Measurements from ENCODE around the gene ALG3. TPM values are rescaled to one million over a fixed set of nuclear protein-coding genes. Genes with fewer than 3 reads are reported as not detected.

ALG3 gene
- total RNA-seq, 1 experiment from 2014 or later = 72.7 TPM

DNA sequence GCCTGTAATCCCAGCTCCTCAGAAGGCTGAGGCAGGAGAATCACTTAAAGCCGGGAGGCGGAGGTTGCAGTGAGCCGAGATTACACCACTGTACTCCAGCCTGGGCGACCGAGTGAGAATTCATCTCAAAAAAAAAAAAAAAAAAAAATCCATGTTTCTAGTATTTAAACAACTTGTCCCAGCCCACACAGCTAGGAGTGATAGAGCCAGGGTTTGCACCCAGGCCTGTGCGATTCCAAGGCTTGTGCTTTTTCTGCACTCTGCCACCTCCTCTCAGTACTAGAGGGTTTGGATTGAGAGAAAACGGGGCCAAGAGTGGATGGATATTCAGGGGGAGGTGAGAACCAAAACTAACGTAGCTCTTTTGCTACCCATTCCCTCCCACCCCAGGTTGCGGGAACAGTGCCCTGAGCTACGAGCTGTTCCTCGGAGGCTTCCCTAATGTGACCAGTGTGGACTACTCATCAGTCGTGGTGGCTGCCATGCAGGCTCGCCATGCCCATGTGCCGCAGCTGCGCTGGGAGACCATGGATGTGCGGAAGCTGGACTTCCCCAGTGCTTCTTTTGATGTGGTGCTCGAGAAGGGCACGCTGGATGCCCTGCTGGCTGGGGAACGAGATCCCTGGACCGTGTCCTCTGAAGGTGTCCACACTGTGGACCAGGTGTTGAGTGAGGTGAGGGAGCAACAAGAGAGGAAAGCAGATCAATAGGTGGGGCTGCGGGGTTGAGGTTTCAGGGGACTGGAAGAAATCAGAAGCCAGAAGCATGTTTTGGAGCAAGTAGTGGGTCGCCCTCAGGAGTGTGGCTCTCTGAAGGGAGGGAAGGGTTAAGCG, 8.5 kb upstream of the ALG3 start:
- Histone ChIP-seq H3K4me1 (ENCODE audit: control insufficient read depth, insufficient read depth, low read length) (0 out of 2 replicates have a peak, but pooled peaks cover 4% of the 10 kb centered on the region), H3K9me3 (ENCODE audit: control insufficient read depth, insufficient read depth, low read depth, low read length) (no peaks in the 10 kb centered on the region), H3K4me3 (ENCODE audit: low read depth in 2 of 2, low read length in 2 of 2) (no peak overlapping the region), H3K36me3 (ENCODE audit: control insufficient read depth, insufficient read depth, low read length) (no peaks in the 10 kb centered on the region), H3K27me3 (ENCODE audit: control insufficient read depth, insufficient read depth, low read length) (no peaks in the 10 kb centered on the region; the same call in 1 of the 2 replicates), H3K27ac (ENCODE audit: low read length) (no peak overlapping the region)
- intact Hi-C loops (cut with micrococcal nuclease; ENCODE audit: unreplicated experiment) = no loop called here
- TF ChIP-seq, protein P1, sequence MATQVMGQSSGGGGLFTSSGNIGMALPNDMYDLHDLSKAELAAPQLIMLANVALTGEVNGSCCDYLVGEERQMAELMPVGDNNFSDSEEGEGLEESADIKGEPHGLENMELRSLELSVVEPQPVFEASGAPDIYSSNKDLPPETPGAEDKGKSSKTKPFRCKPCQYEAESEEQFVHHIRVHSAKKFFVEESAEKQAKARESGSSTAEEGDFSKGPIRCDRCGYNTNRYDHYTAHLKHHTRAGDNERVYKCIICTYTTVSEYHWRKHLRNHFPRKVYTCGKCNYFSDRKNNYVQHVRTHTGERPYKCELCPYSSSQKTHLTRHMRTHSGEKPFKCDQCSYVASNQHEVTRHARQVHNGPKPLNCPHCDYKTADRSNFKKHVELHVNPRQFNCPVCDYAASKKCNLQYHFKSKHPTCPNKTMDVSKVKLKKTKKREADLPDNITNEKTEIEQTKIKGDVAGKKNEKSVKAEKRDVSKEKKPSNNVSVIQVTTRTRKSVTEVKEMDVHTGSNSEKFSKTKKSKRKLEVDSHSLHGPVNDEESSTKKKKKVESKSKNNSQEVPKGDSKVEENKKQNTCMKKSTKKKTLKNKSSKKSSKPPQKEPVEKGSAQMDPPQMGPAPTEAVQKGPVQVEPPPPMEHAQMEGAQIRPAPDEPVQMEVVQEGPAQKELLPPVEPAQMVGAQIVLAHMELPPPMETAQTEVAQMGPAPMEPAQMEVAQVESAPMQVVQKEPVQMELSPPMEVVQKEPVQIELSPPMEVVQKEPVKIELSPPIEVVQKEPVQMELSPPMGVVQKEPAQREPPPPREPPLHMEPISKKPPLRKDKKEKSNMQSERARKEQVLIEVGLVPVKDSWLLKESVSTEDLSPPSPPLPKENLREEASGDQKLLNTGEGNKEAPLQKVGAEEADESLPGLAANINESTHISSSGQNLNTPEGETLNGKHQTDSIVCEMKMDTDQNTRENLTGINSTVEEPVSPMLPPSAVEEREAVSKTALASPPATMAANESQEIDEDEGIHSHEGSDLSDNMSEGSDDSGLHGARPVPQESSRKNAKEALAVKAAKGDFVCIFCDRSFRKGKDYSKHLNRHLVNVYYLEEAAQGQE (IDR thresholded peaks at IDR 0.05; ENCODE audit: insufficient read depth in 1 of 2, low read depth in 2 of 2, low read length in 1 of 2) = no peak
- in situ Hi-C loops (cut with HindIII; ENCODE audit: low pct_unique_long_range_greater_than_20kb, low sequenced_read_pairs) = no loop called here
- ATAC-seq (no peak), DNase-seq (ENCODE audit: low read depth, low spot score) (no peak)
- BruUV-seq (replicated peaks) = no TSS peak
- POLR2A ChIA-PET = no interaction called here
- CTCF ChIA-PET = interaction anchor here (0.7 kb wide), 1 partner anchor 15 kb away, joined by 5 read pairs; no protein-coding TSS in a partner anchor

DNA sequence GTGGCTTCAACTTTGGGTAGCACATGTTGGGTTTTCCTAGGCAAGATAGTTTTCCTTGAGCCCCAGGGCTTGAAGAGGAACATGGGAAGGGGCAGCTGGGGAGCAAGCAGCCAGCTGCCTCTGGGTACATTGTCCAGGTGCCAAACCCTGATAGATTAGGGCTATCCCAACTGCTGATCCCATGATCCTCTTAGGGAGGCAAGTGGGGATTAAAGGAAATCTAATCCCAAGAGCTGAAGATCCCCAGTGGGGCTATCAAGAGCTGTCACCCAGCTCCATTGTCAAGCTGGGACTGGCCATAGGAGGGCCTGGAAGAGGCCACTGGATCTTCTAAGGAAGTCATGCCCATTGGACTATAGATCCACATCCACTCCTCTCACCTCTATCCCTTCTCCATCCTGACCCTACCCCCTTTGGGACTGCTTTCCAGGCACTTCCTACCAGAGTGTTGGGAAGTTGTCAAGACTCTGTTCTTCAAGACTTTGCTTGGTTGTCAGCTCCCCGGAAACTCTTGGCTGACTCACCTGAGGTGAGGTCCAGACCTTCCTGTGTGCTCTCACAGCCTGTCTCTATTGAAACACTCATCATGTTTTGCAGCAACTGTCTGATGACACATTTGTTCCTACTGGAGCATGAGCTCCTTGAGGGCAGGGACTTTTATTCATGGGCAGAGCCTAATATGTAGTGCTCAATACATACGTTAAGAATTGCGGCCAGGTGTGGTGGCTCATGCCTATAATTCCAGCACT, 6.7 kb upstream of the ALG3 start:
- CTCF ChIA-PET = no interaction called here
- POLR2A ChIA-PET = no interaction called here
- BruUV-seq (replicated peaks) = no TSS peak
- Histone ChIP-seq H3K4me1 (ENCODE audit: control insufficient read depth, insufficient read depth, low read length) (0 out of 2 replicates have a peak, but pooled peaks cover 4% of the 10 kb centered on the region), H3K27me3 (ENCODE audit: control insufficient read depth, insufficient read depth, low read length) (no peaks in the 10 kb centered on the region; the same call in 1 of the 2 replicates), H3K27ac (ENCODE audit: low read length) (no peak overlapping the region), H3K36me3 (ENCODE audit: control insufficient read depth, insufficient read depth, low read length) (no peaks in the 10 kb centered on the region), H3K9me3 (ENCODE audit: control insufficient read depth, insufficient read depth, low read depth, low read length) (no peaks in the 10 kb centered on the region), H3K4me3 (ENCODE audit: low read depth in 2 of 2, low read length in 2 of 2) (no peak overlapping the region)
- no peak for DNase-seq (ENCODE audit: low read depth, low spot score)
- intact Hi-C loops (cut with micrococcal nuclease; ENCODE audit: unreplicated experiment) (no loop called here), in situ Hi-C loops (cut with HindIII; ENCODE audit: low pct_unique_long_range_greater_than_20kb, low sequenced_read_pairs) (no loop called here)
- TF ChIP-seq, protein P1 (IDR thresholded peaks at IDR 0.05; ENCODE audit: insufficient read depth in 1 of 2, low read depth in 2 of 2, low read length in 1 of 2) = no peak
- no peak for ATAC-seq

All from Panc1 (cell line).